PC-9 (cell line): ENCODE data around the gene UTF1. TPM values are rescaled to one million over a fixed set of nuclear protein-coding genes. Genes with fewer than 3 reads are reported as not detected.

Experiments used
- BruUV-seq: library from RNA; stranded (reverse); fragments of 400-500 nt; replicated peaks from 2 replicates; lab custom pipeline; 2021; lab: Mats Ljungman, UMichigan
- CTCF ChIA-PET: fragments of 300-600 bp; sonication (Branson Sonifier 250); formaldehyde crosslinking; loops from one replicate; lab custom pipeline; 2022; ENCODE audit warnings: antibody characterized with exemption; lab: Charles Lee
- POLR2A ChIA-PET: fragments of 300-600 bp; sonication (Branson Sonifier 250); formaldehyde crosslinking; loops from one replicate; lab custom pipeline; 2022; ENCODE audit warnings: antibody characterized with exemption; ENCODE audit not compliant: unreplicated experiment; lab: Charles Lee
- DNase-seq, 2 experiments: peaks; one replicate each; pipeline versions ENCODE4 v3.0.0 to v3.0.0-alpha.2; 2015 to 2022; ENCODE audit warnings: mixed read lengths in 1 of 2
- H2AFZ ChIP-seq: fragments of 200-600 bp; sonication (generic); 2 replicates; pipeline ENCODE4 v1.8.1; 2017; ENCODE audit warnings: antibody characterized with exemption
- H3F3A ChIP-seq: fragments of 200-600 bp; sonication (generic); 2 replicates; pipeline ENCODE4 v1.8.1; 2017; ENCODE audit warnings: antibody characterized with exemption, mild to moderate bottlenecking, low read depth; ENCODE audit not compliant: insufficient read depth
- H3K27ac ChIP-seq: fragments of 200-600 bp; sonication (generic); 2 replicates; pipeline ENCODE4 v1.6.1; 2016; ENCODE audit warnings: mixed run types
- H3K27me3 ChIP-seq: fragments of 200-600 bp; sonication (generic); 2 replicates; pipeline ENCODE4 v1.6.1; 2016; ENCODE audit warnings: low read depth, mixed run types; ENCODE audit not compliant: insufficient read depth
- H3K36me3 ChIP-seq: fragments of 200-600 bp; sonication (generic); 2 replicates; pipeline ENCODE4 v1.6.1; 2016; ENCODE audit warnings: low read depth, mixed run types
- H3K4me1 ChIP-seq: fragments of 200-600 bp; sonication (generic); replicated peaks from 2 replicates; pipeline ENCODE4 v1.6.1; 2016; ENCODE audit warnings: mixed run types; ENCODE audit not compliant: insufficient read depth
- H3K4me2 ChIP-seq: fragments of 200-600 bp; sonication (generic); 2 replicates; pipeline ENCODE4 v1.6.1; 2017; ENCODE audit warnings: mixed run types
- H3K4me3 ChIP-seq: fragments of 200-600 bp; sonication (generic); 2 replicates; pipeline ENCODE4 v1.6.1; 2016; ENCODE audit warnings: mixed run types
- H3K79me2 ChIP-seq: fragments of 200-600 bp; sonication (generic); 2 replicates; pipeline ENCODE4 v1.6.1; 2017; ENCODE audit warnings: low read depth, mixed run types
- H3K9me2 ChIP-seq: fragments of 200-600 bp; sonication (generic); 2 replicates; pipeline ENCODE4 v1.8.1; 2017; ENCODE audit warnings: mild to moderate bottlenecking; ENCODE audit not compliant: insufficient read depth
- H3K9me3 ChIP-seq: fragments of 200-600 bp; sonication (generic); 2 replicates; pipeline ENCODE4 v1.8.1; 2016; ENCODE audit warnings: low read depth; ENCODE audit not compliant: insufficient read depth
- H4K20me1 ChIP-seq: fragments of 200-600 bp; sonication (generic); 2 replicates; pipeline ENCODE4 v1.8.1; 2017; ENCODE audit not compliant: insufficient read depth
- CTCF ChIP-seq: fragments of 200-600 bp; sonication (generic); conservative IDR thresholded peaks from 2 replicates; pipeline ENCODE4 v1.6.1; 2017; ENCODE audit warnings: mixed run types, antibody characterized with exemption, mild to moderate bottlenecking, moderate library complexity
- EZH2 ChIP-seq: fragments of 200-600 bp; sonication (generic); IDR thresholded peaks from 2 replicates; pipeline ENCODE4 v1.8.0; 2017; ENCODE audit warnings: antibody characterized with exemption, low read depth
- intact Hi-C: fragments of 100-400 bp; cut with micrococcal nuclease; formaldehyde crosslinking; loops from one replicate; pipeline ENCODE4 v1.10.0; 2022; ENCODE audit not compliant: unreplicated experiment
- total RNA-seq: library from RNA; stranded (reverse); gene quantifications from 2 replicates; pipeline ENCODE4 v1.2.3, GENCODE V29; 2021

UTF1 gene
- total RNA-seq, 1 experiment from 2014 or later: not detected

DNA sequence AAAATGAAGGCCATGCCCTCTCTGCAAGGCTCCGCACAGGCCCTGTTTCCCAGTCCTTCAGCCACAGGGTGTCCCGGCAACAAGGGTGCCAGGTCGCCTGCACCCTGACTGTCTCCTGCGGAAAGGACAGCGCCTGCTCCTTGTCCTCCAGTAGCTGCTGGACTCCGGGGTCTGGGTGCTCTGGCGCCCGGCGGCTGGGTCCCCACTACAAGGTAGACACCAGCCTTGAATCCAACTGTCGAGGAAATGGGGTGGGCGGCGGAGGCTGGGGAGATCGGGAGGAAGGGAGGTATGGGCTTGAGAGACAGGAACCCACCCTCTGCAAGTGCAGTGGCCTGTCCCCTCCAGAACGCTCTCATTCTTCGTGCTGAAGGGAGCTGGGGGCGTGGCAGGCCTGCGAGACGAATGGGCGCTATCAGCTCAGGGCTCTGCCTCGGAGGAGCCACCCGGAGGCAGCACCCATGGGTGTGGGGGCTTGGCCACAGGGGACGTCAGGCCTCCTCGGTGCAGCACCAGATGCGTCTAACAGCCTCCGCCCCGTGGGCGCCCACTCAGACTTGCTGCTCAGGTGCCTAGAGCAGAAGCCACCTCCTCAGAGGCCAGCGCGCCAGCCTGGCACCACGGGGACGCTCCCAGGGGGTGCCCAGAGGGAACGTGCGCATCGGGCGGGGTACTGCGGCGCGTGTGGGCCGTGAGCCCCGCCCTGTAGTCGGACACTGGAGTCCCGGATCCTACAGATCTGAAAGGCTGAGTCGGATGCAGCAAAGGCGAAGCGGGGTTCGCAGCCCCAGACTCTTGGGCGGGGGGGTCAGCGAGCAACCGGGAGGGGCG lies 31.1 kb downstream of the UTF1 start:
- peak overlapping the region; percentile 55 for H3K4me3 ChIP-seq
- no peaks in the 10 kb centered on the region for H3K27me3 ChIP-seq
- H3K4me1 ChIP-seq: peaks cover 41% of the 10 kb centered on the region
- peaks cover 9% of the 10 kb centered on the region; the same call in 1 of the 2 replicates for H3F3A ChIP-seq
- CTCF ChIA-PET: no interaction called here
- peak overlapping the region; percentile 86 for H3K4me2 ChIP-seq
- H3K36me3 ChIP-seq: no peaks in the 10 kb centered on the region
- H3K9me2 ChIP-seq: no peaks in the 10 kb centered on the region
- H2AFZ ChIP-seq: no peak overlapping the region
- TSS peak; percentile 43 for BruUV-seq
- intact Hi-C loops: no loop called here
- H3K9me3 ChIP-seq: no peaks in the 10 kb centered on the region
- peak in 1 of 2 experiments; percentile 46 for DNase-seq
- H4K20me1 ChIP-seq: no peaks in the 10 kb centered on the region
- no peak overlapping the region for H3K27ac ChIP-seq
- no peak for TF ChIP-seq CTCF
- no peak for TF ChIP-seq EZH2
- POLR2A ChIA-PET: interaction anchor here (0.5 kb wide), 1 partner anchor 47 kb away, joined by 4 read pairs; no protein-coding TSS in a partner anchor
- no peaks in the 10 kb centered on the region for H3K79me2 ChIP-seq

DNA sequence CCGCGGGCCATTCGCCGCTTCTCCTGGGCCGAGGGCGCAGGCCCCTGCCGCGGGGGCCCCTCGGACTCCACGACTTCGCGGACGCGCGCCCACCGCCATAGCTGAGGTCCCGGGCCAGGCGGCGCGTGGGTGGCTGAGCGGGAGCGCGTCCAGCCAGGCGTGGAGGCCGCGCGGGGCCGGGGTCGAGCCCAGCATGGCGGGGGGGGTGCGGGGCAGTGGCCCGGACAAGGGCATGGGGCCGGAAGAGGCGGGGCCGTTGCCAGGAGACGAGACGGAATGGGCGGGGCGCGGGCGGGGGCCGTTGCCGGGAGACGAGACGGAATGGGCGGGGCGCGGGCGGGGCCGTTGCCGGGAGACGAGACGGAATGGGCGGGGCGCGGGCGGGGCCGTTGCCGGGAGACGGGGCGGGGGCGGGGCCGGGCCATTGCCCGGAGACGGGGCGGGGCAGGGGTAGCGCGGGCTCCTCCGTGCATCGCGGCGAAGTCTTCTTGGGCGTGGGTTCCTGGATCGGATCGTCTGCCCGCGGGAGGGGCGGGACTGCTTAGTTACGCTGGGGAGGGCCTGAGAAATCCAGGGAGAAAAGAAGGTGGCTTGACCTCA lies 31.8 kb downstream of the UTF1 start:
- no peaks in the 10 kb centered on the region for H4K20me1 ChIP-seq
- peaks cover 41% of the 10 kb centered on the region for H3K4me1 ChIP-seq
- H3K27me3 ChIP-seq: no peaks in the 10 kb centered on the region
- no peaks in the 10 kb centered on the region for H3K9me2 ChIP-seq
- H2AFZ ChIP-seq: no peak overlapping the region
- no peaks in the 10 kb centered on the region for H3K36me3 ChIP-seq
- DNase-seq: peak in 1 of 2 experiments; percentile 64
- H3K4me2 ChIP-seq: peak overlapping the region; percentile 86
- BruUV-seq: no TSS peak
- no peaks in the 10 kb centered on the region for H3K9me3 ChIP-seq
- H3K4me3 ChIP-seq: peak overlapping the region; percentile 55
- ChIA-PET POLR2A (no interaction called here), CTCF (no interaction called here)
- no peak overlapping the region for H3K27ac ChIP-seq
- no peaks in the 10 kb centered on the region for H3K79me2 ChIP-seq
- intact Hi-C loops: no loop called here
- peaks cover 9% of the 10 kb centered on the region; the same call in 1 of the 2 replicates for H3F3A ChIP-seq
- no peak for TF ChIP-seq CTCF
- no peak for TF ChIP-seq EZH2

DNA sequence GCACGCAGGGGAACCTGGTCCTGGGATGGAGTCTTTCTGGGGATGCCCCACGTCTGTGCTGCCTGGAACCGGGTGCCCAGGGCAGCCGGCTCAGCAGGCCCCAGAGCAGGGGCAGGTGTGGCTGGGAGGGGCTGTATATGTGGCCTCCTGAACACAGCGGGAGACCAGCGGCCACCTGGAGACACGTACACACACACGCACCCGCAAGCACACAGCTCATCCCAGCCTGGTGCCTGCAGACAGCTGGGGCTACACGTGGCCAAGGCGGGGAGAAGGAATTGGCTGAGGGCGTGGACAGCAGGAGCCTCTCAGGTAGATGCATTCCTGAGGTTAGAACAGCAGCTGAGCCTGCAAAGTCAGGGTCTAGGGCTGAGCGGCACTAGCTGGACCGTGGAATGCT lies 32.7 kb downstream of the UTF1 start:
- BruUV-seq: no TSS peak
- H2AFZ ChIP-seq: no peak overlapping the region
- H3K4me3 ChIP-seq: no peak overlapping the region
- TF ChIP-seq EZH2 (no peak), CTCF (no peak)
- POLR2A ChIA-PET: no interaction called here
- no peak for DNase-seq
- no peaks in the 10 kb centered on the region for H3K36me3 ChIP-seq
- CTCF ChIA-PET: no interaction called here
- no peaks in the 10 kb centered on the region for H4K20me1 ChIP-seq
- H3K9me2 ChIP-seq: no peaks in the 10 kb centered on the region
- peaks cover 40% of the 10 kb centered on the region for H3K4me1 ChIP-seq
- H3F3A ChIP-seq: peaks cover 9% of the 10 kb centered on the region; the same call in 1 of the 2 replicates
- no peaks in the 10 kb centered on the region for H3K79me2 ChIP-seq
- intact Hi-C loops: no loop called here
- H3K9me3 ChIP-seq: no peaks in the 10 kb centered on the region
- H3K27me3 ChIP-seq: no peaks in the 10 kb centered on the region
- H3K27ac ChIP-seq: no peak overlapping the region
- H3K4me2 ChIP-seq: no peak overlapping the region; the same call in 1 of the 2 replicates
